AG10803 (cell line): Measurements from ENCODE around the gene TNRC18.

Experiments
- DNase-seq: peaks from one replicate; pipeline ENCODE4 v3.0.0; 2010; ENCODE audit warnings: low read depth
- H3K4me3 ChIP-seq: 2 replicates; pipeline ENCODE4 v1.5.1; 2011; ENCODE audit warnings: mild to moderate bottlenecking, low read length, control low read depth
- TF ChIP-seq, protein P1 (sequence below): conservative IDR thresholded peaks from 2 replicates; pipeline ENCODE4 v1.5.1; 2011; ENCODE audit warnings: mild to moderate bottlenecking, low read length, control low read depth, inconsistent platforms

TNRC18 gene

GRCh38 chr7:5426226-5426475 lies 2.5 kb upstream of the TNRC18 start:
- peak; percentile 87 for DNase-seq
- TF ChIP-seq, protein P1, sequence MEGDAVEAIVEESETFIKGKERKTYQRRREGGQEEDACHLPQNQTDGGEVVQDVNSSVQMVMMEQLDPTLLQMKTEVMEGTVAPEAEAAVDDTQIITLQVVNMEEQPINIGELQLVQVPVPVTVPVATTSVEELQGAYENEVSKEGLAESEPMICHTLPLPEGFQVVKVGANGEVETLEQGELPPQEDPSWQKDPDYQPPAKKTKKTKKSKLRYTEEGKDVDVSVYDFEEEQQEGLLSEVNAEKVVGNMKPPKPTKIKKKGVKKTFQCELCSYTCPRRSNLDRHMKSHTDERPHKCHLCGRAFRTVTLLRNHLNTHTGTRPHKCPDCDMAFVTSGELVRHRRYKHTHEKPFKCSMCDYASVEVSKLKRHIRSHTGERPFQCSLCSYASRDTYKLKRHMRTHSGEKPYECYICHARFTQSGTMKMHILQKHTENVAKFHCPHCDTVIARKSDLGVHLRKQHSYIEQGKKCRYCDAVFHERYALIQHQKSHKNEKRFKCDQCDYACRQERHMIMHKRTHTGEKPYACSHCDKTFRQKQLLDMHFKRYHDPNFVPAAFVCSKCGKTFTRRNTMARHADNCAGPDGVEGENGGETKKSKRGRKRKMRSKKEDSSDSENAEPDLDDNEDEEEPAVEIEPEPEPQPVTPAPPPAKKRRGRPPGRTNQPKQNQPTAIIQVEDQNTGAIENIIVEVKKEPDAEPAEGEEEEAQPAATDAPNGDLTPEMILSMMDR: no peak
- H3K4me3 ChIP-seq: peak overlapping the region; percentile 94

- peak; percentile 88 for DNase-seq
- H3K4me3 ChIP-seq: peak overlapping the region; percentile 94
- TF ChIP-seq, protein P1: no peak
Measured at GRCh38 chr7:5425507-5426225, 2.0 kb upstream of the TNRC18 start.

GRCh38 chr7:5424749-5425506 lies 1.3 kb upstream of the TNRC18 start:
- H3K4me3 ChIP-seq: peak overlapping the region; percentile 94

DNA sequence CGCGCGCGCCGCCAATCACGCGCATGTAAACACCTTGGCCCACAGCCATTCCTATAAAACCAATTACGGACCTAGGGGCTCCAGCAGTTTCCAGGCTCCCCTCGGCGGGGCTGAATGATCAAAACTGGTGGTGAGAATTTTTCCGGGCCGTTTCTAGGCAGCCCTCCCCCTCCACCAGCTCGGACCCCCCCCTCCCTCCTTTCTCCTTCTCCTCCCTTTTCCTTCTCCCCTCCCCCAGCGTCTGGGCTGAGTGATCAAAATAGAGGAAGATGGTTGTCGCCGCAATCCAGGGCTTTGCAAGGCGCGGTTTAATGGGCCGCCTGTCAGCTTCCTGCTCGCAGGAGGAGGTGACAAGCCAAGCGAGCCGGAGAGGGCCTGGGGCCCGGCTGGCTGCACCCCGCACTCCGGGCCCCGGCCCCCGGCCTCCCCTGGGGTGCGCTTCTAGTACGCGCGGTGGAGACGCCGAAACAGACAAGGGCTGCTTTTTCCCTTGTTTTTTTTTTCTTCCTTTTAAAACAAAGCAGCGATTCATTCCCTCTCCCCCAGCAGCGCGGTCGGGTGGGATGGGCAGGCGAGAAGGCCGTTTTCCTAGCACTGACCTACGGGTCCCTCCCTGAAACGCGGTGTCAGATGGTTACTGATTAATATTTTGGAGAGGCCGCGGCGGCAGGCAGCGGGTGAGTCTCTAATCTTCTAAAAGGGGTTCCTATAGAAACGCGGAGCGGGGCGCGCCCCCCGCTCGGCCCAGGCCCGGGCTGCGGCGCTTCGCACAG lies 528 bp upstream of the TNRC18 start:
- peak overlapping the region; percentile 94 for H3K4me3 ChIP-seq
- TF ChIP-seq, protein P1: no peak
- peak; percentile 99 for DNase-seq

More at GRCh38 chr7:5424749-5425506, 1.3 kb upstream of the TNRC18 start:
- peak; percentile 66 for DNase-seq
- TF ChIP-seq, protein P1: peak; percentile 19; the same call in 1 of the 2 replicates

GRCh38 chr7:5422396-5423305 lies 983 bp downstream of the TNRC18 start:
- TF ChIP-seq, protein P1: 0 out of 2 replicates have a peak, but pooled peaks have one; percentile 15
- H3K4me3 ChIP-seq: peak overlapping the region; percentile 93
- peak; percentile 52 for DNase-seq

DNA sequence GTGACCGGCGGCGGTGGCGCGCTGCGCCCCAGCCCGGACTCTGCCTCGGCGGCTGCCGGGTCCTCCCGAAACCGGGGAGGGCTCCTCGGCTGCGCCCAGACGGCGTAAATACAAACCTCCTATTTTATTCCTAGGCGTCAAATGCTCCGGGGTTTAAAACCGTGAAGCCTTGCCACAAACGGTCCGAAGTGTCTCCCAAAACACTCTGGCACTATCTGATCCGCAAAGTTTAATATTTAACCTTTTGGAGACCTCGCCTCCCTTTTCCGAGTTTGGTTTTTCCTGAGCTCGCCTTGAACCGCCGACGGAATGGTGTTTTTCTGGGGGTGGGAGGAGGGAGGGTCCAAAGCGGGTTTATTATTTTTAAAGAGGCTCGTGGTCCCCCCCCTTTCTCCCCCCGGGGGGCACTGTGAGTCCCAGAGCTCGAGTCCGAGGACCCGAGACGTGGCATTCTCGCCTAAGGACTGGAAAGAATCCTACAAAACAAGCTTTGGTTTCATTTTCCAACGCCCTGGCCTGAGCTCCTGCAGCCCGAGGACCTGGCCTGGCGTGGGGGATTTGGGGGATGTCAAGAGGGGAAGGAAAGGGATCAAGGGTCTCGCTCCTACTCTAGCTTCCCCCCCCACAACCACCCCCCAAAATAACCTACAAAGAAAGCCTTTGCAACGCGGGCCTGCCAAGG lies 1.8 kb downstream of the TNRC18 start:
- peak; percentile 67 for DNase-seq
- H3K4me3 ChIP-seq: peak overlapping the region; percentile 93
- TF ChIP-seq, protein P1: no peak
